Suprapubic skin (tissue), 4 donors: ENCODE measurements around the gene ARHGEF3.

Source experiments
- CTCF ChIP-seq, 2 donors: fragments of 200-600 bp in 1 of 2; fragments of 450-650 bp in 1 of 2; sonication (generic) in 1 of 2; IDR thresholded peaks; one replicate each; pipeline ENCODE4 v1.5.1; 2016 to 2019; ENCODE audit warnings: antibody characterized with exemption in 2 of 2, mild to moderate bottlenecking in 1 of 2, moderate library complexity in 1 of 2
- POLR2A ChIP-seq, 2 donors: fragments of 450-650 bp; IDR thresholded peaks; one replicate each; pipeline ENCODE4 v1.6.1; 2017; ENCODE audit warnings: antibody characterized with exemption in 2 of 2, mild to moderate bottlenecking in 2 of 2, moderate library complexity in 2 of 2
- POLR2AphosphoS5 ChIP-seq, 3 donors: sonication (generic); formaldehyde crosslinking; IDR thresholded peaks; one replicate each; pipeline ENCODE4 v1.6.1; 2017; ENCODE audit warnings: antibody characterized with exemption in 3 of 3

DNA sequence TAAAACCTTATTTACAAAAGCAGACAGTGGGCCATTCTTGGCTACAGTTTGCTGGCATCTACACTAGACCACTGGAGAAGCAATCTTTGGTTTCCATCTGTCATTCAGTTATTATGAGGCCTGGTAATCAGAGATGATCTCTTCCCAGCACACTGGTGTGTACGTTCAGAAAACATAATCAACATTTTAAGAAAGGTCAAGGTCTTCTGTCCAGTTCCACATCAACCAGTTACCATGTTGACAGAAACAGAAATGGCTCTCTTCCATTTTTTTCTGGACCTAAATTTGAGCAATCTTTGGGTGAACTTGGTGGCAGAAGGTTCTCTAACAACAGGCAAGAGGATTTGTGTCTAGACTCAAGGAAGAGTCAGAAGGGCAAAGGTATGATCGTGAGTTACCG lies 29.8 kb upstream of the ARHGEF3 start:
- TF ChIP-seq POLR2A (IDR thresholded peaks at IDR 0.05) (no peak), CTCF (IDR thresholded peaks at IDR 0.05) (no peak), POLR2AphosphoS5 (IDR thresholded peaks at IDR 0.05) (no peak)
